Peyer's patch (tissue), 4 donors: Measurements from ENCODE around the gene ECT2. TPM values are rescaled to one million over a fixed set of nuclear protein-coding genes. Genes with fewer than 3 reads are reported as not detected.
"Not testable (repeated sequence)": the region's sequence is repeated elsewhere in the genome, so short reads cannot be mapped to it uniquely, and the experiment has no call there.

Experiments
- DNase-seq, 3 donors: peaks; one replicate each; pipeline ENCODE4 v3.0.0-alpha.2; 2017 to 2019
- H3K27ac ChIP-seq, 4 donors: fragments of 200-600 bp; sonication (generic); one replicate each; pipeline ENCODE4 v1.5.1; 2016 to 2019
- H3K27me3 ChIP-seq, 2 donors: fragments of 200-600 bp; sonication (generic); one replicate each; pipeline ENCODE4 v1.5.1; 2019
- H3K36me3 ChIP-seq, 3 donors: fragments of 200-600 bp; sonication (generic); one replicate each; pipeline ENCODE4 v1.5.1; 2016 to 2019
- H3K4me1 ChIP-seq, 4 donors: fragments of 200-600 bp; sonication (generic); one replicate each; pipeline ENCODE4 v1.5.1; 2016 to 2019
- H3K4me3 ChIP-seq, 4 donors: fragments of 200-600 bp; sonication (generic); 1 replicate in 3 of 4; 2 replicates in 1 of 4; pipeline ENCODE4 v1.5.1; 2016 to 2019; ENCODE audit warnings: mild to moderate bottlenecking in 1 of 4
- H3K9me3 ChIP-seq, 4 donors: fragments of 200-600 bp; sonication (generic); one replicate each; pipeline ENCODE4 v1.5.1; 2016 to 2019; ENCODE audit warnings: mild to moderate bottlenecking in 1 of 4
- CTCF ChIP-seq, 6 experiments: fragments of 450-650 bp in 4 of 6; fragments of 200-600 bp in 2 of 6; sonication (generic) in 1 of 6; IDR thresholded peaks; one replicate each; pipeline ENCODE4 v1.5.1; 2017 to 2019; ENCODE audit warnings: antibody characterized with exemption in 6 of 6, mild to moderate bottlenecking in 3 of 6, moderate library complexity in 1 of 6
- POLR2A ChIP-seq, 2 donors: fragments of 450-650 bp; IDR thresholded peaks; one replicate each; pipeline ENCODE4 v1.5.1; 2017; ENCODE audit warnings: antibody characterized with exemption in 2 of 2, mild to moderate bottlenecking in 2 of 2, moderate library complexity in 2 of 2
- total RNA-seq, 4 donors: library from RNA; depleted of rRNA; stranded (reverse); fragments of >200 nt; gene quantifications; one replicate each; pipeline ENCODE4 v1.1.0, GENCODE V29; 2016

The ECT2 gene
- total RNA-seq, 4 donors from 2014 or later, result 8.9 to 11.2 (median 9.8) TPM

DNA sequence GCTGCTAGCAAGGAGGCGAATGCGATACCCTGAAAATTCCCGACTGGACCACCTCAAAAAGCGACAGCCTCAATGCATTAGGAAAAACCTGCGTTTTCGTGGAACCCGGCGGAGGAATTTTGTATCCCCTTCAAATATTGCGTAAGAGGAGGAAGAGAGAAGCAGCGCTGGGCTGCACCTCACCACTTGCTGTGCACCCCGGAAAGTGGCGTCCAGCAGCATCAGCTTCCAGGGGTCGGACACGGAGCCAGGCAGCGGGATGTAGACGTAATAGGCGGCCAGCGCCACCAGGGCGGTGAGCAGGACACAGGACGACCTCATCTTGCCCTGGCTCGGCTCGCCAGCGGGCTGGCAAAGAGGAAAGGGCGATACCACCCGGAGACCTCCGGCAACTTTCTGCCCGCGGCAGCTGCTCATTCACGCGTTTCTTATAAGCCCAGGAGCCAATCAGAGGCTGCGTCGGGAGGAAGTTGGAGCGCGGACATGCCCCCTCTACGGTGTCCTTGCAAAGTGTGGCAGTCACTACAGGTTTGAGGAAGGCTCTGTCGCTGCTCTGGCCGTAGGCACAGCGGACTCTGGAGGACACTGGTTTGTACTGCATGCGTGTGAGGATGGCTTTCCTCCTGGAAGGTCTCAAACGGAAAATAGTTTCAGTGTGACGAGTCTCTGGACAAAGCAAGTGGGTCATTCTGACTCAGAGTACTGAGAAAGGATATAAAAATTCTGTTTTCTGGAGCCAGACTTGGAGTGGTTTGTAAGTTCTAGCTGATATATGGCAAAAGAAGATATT is 39.7 kb upstream of the ECT2 start, which contains the start of gene NCEH1:
Gene NCEH1, minus strand, starts transcription at position 404 of the 790 bp plus-strand sequence. Its CDS starts 83 bp downstream, at position 321.
- peak; percentile 89 to 96 (median 89) for DNase-seq
- peak within 1 kb of the TSS; percentile 75 to 92 (median 88) for H3K27ac ChIP-seq
- no peaks in the 10 kb centered on the region for H3K27me3 ChIP-seq
- peak within 1 kb of the TSS; percentile 63 to 92 (median 82) for H3K4me3 ChIP-seq
- peaks cover 0 to 15% (median 4%) of the 10 kb centered on the region in 4 donors for H3K4me1 ChIP-seq
- H3K9me3 ChIP-seq, result no peaks in the 10 kb centered on the region
- peak; percentile 73 to 93 for TF ChIP-seq POLR2A (IDR thresholded peaks at IDR 0.05)
- peak; percentile 54 to 96 (median 80) for TF ChIP-seq CTCF (IDR thresholded peaks at IDR 0.05)
- H3K36me3 ChIP-seq, result no peaks in the 10 kb centered on the region

GRCh38 chr3:172711454-172711795 is 39.1 kb upstream of the ECT2 start:
- no peaks in the 10 kb centered on the region for H3K36me3 ChIP-seq
- H3K27ac ChIP-seq, result peak overlapping the region; percentile 75 to 92 (median 88)
- H3K27me3 ChIP-seq, result no peaks in the 10 kb centered on the region
- no peaks in the 10 kb centered on the region for H3K9me3 ChIP-seq
- peak overlapping the region; percentile 63 to 92 (median 82) for H3K4me3 ChIP-seq
- DNase-seq, result no peak
- H3K4me1 ChIP-seq, result peaks cover 0 to 15% (median 4%) of the 10 kb centered on the region in 4 donors
- TF ChIP-seq CTCF (IDR thresholded peaks at IDR 0.05) (no peak), POLR2A (IDR thresholded peaks at IDR 0.05) (no peak)

- Histone ChIP-seq H3K27me3 (no peaks in the 10 kb centered on the region), H3K9me3 (no peaks in the 10 kb centered on the region), H3K36me3 (no peaks in the 10 kb centered on the region), H3K4me3 (no peak overlapping the region), H3K27ac (no peak overlapping the region), H3K4me1 (peaks cover 0 to 15% (median 4%) of the 10 kb centered on the region in 4 donors)
- TF ChIP-seq POLR2A (IDR thresholded peaks at IDR 0.05) (no peak), CTCF (IDR thresholded peaks at IDR 0.05) (no peak)
- no peak for DNase-seq
Observed at GRCh38 chr3:172713316-172713715, 37.2 kb upstream of the ECT2 start.

- TF ChIP-seq CTCF (IDR thresholded peaks at IDR 0.05) (no peak), POLR2A (IDR thresholded peaks at IDR 0.05) (no peak)
- no peaks in the 10 kb centered on the region for H3K27me3 ChIP-seq
- DNase-seq, result no peak
- H3K4me1 ChIP-seq, result peaks cover 0 to 2% (median 0%) of the 10 kb centered on the region in 4 donors
- no peaks in the 10 kb centered on the region for H3K36me3 ChIP-seq
- H3K27ac ChIP-seq, result no peak overlapping the region
- H3K9me3 ChIP-seq, result no peaks in the 10 kb centered on the region
- H3K4me3 ChIP-seq, result no peak overlapping the region
Observed at GRCh38 chr3:172716476-172716875, 34.0 kb upstream of the ECT2 start.

- no peak for DNase-seq
- Histone ChIP-seq H3K27me3 (no peaks in the 10 kb centered on the region), H3K27ac (no peak overlapping the region), H3K4me3 (no peak overlapping the region), H3K9me3 (no peaks in the 10 kb centered on the region), H3K36me3 (no peaks in the 10 kb centered on the region), H3K4me1 (no peaks in the 10 kb centered on the region)
- peak in 4 of 6 experiments; percentile 13 to 51 (median 46) for TF ChIP-seq CTCF (IDR thresholded peaks at IDR 0.05)
- no peak for TF ChIP-seq POLR2A (IDR thresholded peaks at IDR 0.05)
Observed at GRCh38 chr3:172717493-172718088, 32.9 kb upstream of the ECT2 start.

DNA sequence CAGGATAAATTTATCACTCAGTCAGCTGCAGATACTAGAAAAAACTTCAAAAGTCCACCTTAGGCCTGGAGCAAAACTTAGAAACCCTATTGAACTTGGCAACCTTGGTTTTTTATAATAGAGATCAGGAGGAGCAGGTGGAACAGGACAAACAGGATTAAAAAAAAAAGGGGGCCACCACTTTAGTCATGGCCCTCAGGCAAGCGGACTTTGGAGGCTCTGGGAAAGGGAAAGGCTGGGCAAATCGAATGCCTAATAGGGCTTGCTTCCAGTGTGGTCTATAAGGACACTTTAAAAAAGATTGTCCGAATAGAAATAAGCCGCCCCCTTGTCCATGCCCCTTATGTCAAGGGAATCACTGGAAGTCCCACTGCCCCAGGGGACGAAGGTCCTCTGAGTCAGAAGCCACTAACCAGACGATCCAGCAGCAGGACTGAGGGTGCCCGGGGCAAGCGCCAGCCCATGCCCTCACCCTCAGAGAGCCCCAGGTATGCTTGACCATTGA is 27.9 kb upstream of the ECT2 start:
- not testable (repeated sequence) for H3K27me3 ChIP-seq, H3K4me3 ChIP-seq, H3K27ac ChIP-seq, H3K9me3 ChIP-seq, H3K4me1 ChIP-seq, DNase-seq, H3K36me3 ChIP-seq
